PFSK-1 (cell line): ENCODE measurements around the gene DNAH8.

ENCODE experiments used
- FOXP2 ChIP-seq: optimal IDR thresholded peaks from 2 replicates; pipeline ENCODE3; 2011; ENCODE audit warnings: borderline replicate concordance, control low read depth, inconsistent platforms; ENCODE audit not compliant: insufficient read depth; ENCODE audit errors: extremely low read length, extremely low read depth
- POLR2AphosphoS5 ChIP-seq: IDR thresholded peaks from 2 replicates; pipeline ENCODE4 v1.6.1; 2012; ENCODE audit warnings: low read depth, mild to moderate bottlenecking, control low read depth, low read length, moderate library complexity
- REST ChIP-seq, 2 experiments: IDR thresholded peaks; 2 replicates each; pipeline versions ENCODE4 v1.6.1 to v1.8.0; 2011 to 2012; ENCODE audit warnings: low read depth in 2 of 2, low read length in 2 of 2, control low read depth in 1 of 2, inconsistent platforms in 1 of 2, mild to moderate bottlenecking in 1 of 2, moderate library complexity in 1 of 2; ENCODE audit not compliant: insufficient read depth in 1 of 2
- SIN3A ChIP-seq: IDR thresholded peaks from 2 replicates; pipeline ENCODE4 v1.6.1; 2012; ENCODE audit warnings: mild to moderate bottlenecking, low read length, moderate library complexity, borderline replicate concordance; ENCODE audit not compliant: insufficient read depth
- TAF1 ChIP-seq: IDR thresholded peaks from 2 replicates; pipeline ENCODE4 v1.6.1; 2012; ENCODE audit warnings: low read length, control low read depth, borderline replicate concordance; ENCODE audit not compliant: insufficient read depth

The DNAH8 gene

GRCh38 chr6:38676974-38677544, 38.1 kb upstream of the DNAH8 start:
- TF ChIP-seq POLR2AphosphoS5 (no peak), SIN3A (no peak), TAF1 (no peak), REST (IDR thresholded peaks at IDR 0.05; ENCODE audit: insufficient read depth in 1 of 2, low read depth in 2 of 2, low read length in 2 of 2) (no peak), FOXP2 (no peak)

GRCh38 chr6:38678178-38678760, 36.8 kb upstream of the DNAH8 start:
- TF ChIP-seq POLR2AphosphoS5, result no peak
- no peak for TF ChIP-seq SIN3A

- TF ChIP-seq POLR2AphosphoS5 (no peak), TAF1 (no peak), REST (IDR thresholded peaks at IDR 0.05; ENCODE audit: insufficient read depth in 1 of 2, low read depth in 2 of 2, low read length in 2 of 2) (no peak), SIN3A (no peak), FOXP2 (no peak)
Measured at GRCh38 chr6:38679668-38680067, 35.4 kb upstream of the DNAH8 start.

GRCh38 chr6:38681850-38682249, 33.3 kb upstream of the DNAH8 start:
- TF ChIP-seq POLR2AphosphoS5, result no peak

GRCh38 chr6:38684237-38684636, 30.9 kb upstream of the DNAH8 start:
- TF ChIP-seq SIN3A, result no peak
- TF ChIP-seq REST (IDR thresholded peaks at IDR 0.05; ENCODE audit: insufficient read depth in 1 of 2, low read depth in 2 of 2, low read length in 2 of 2), result no peak
- no peak for TF ChIP-seq FOXP2
- TF ChIP-seq POLR2AphosphoS5, result no peak
- no peak for TF ChIP-seq TAF1

- TF ChIP-seq SIN3A (no peak), POLR2AphosphoS5 (no peak), REST (IDR thresholded peaks at IDR 0.05; ENCODE audit: insufficient read depth in 1 of 2, low read depth in 2 of 2, low read length in 2 of 2) (no peak), FOXP2 (no peak), TAF1 (no peak)
Measured at GRCh38 chr6:38684904-38685303, 30.2 kb upstream of the DNAH8 start.
